K562 (cell line): ENCODE measurements around the gene NFAM1. TPM values are rescaled to one million over a fixed set of nuclear protein-coding genes. Genes with fewer than 3 reads are reported as not detected.

Source experiments
- CBX3 ChIP-seq, 2 experiments: IDR thresholded peaks; 1 replicate in 1 of 2; 2 replicates in 1 of 2; pipeline ENCODE4 v1.6.1; 2012; ENCODE audit warnings: inconsistent platforms in 2 of 2, low read length in 2 of 2, borderline replicate concordance in 1 of 2, control low read depth in 1 of 2
- CHD1 ChIP-seq: fragments of 200-600 bp; sonication (generic); IDR thresholded peaks from one replicate; pipeline ENCODE4 v1.6.1; 2012; ENCODE audit warnings: mild to moderate bottlenecking, moderate library complexity, low read length, inconsistent platforms
- FOXJ2 ChIP-seq: fragments of 200-800 bp; sonication (Bioruptor generic); IDR thresholded peaks from 2 replicates; pipeline ENCODE4 v1.6.1; 2016; ENCODE audit warnings: missing genetic modification characterization, missing compliant biosample characterization
- NCOA2 ChIP-seq, 2 experiments: fragments of 450-650 bp; IDR thresholded peaks; 2 replicates each; pipeline ENCODE4 v1.6.1; 2018; ENCODE audit warnings: mild to moderate bottlenecking in 2 of 2, moderate library complexity in 1 of 2; ENCODE audit not compliant: partially characterized antibody in 2 of 2
- PURB ChIP-seq: sonication (generic); formaldehyde crosslinking; IDR thresholded peaks from 2 replicates; pipeline ENCODE4 v1.9.0; 2021; ENCODE audit warnings: low read depth, mild to moderate bottlenecking, missing genetic modification reagents
- SRF ChIP-seq, 2 experiments: fragments of 250-450, 450-650 bp in 1 of 2; sonication (Bioruptor Pico) in 1 of 2; sonication (generic) in 1 of 2; formaldehyde crosslinking; IDR thresholded peaks; 2 replicates each; pipeline versions ENCODE4 v1.5.0 to v1.5.1; 2020 to 2022; ENCODE audit warnings: mild to moderate bottlenecking in 1 of 2, missing genetic modification reagents in 1 of 2
- polyA plus RNA-seq, 8 experiments: library from polyadenylated mRNA; depleted of rRNA in 4 of 8; stranded (reverse) in 5 of 8; unstranded in 3 of 8; fragments of >200 nt; fragmentation: Nextera tagmentation in 2 of 8; fragmentation: Illumina TruSeq in 1 of 8; extraction: Ambion mirVana in 2 of 8; extraction: Trizol in 1 of 8; gene quantifications; 2 replicates each; pipeline versions ENCODE4 v1.2.1 to v1.2.3, GENCODE V29; 2011 to 2014; ENCODE audit warnings: inconsistent platforms in 1 of 8, missing spikeins in 1 of 8
- total RNA-seq, 7 experiments: library from RNA; depleted of rRNA in 6 of 7; stranded (reverse); fragments of >200 nt in 6 of 7; fragmentation: Illumina TruSeq in 2 of 7; extraction: Trizol in 2 of 7; gene quantifications; 2 replicates each; pipeline versions ENCODE4 v1.2.1 to v1.2.3, GENCODE V29; 2011 to 2021; ENCODE audit warnings: low replicate concordance in 1 of 7
- TF ChIP-seq, protein P1 (sequence below): sonication (generic); formaldehyde crosslinking; IDR thresholded peaks from 2 replicates; pipeline ENCODE4 v1.8.0; 2023; ENCODE audit warnings: missing genetic modification reagents, mild to moderate bottlenecking, borderline replicate concordance
- TF ChIP-seq, protein P2 (sequence below): fragments of 450-650 bp; conservative IDR thresholded peaks from 2 replicates; pipeline ENCODE4 v1.6.1; 2016; ENCODE audit warnings: missing genetic modification characterization, low read depth, mild to moderate bottlenecking, control low read depth, missing compliant biosample characterization
- TF ChIP-seq, protein P3 (sequence below): fragments of 450-650 bp; IDR thresholded peaks from 2 replicates; pipeline ENCODE4 v1.6.1; 2018; ENCODE audit not compliant: partially characterized antibody
- TF ChIP-seq, protein P4 (sequence below): sonication (generic); formaldehyde crosslinking; IDR thresholded peaks from 2 replicates; pipeline ENCODE4 v1.8.0; 2022; ENCODE audit warnings: mild to moderate bottlenecking, missing genetic modification reagents
- TF ChIP-seq, protein P5 (sequence below): fragments of 450-650 bp; formaldehyde crosslinking; IDR thresholded peaks from 2 replicates; pipeline ENCODE4 v1.4.0; 2022; ENCODE audit warnings: missing genetic modification characterization

The NFAM1 gene
- total and polyA plus RNA-seq, 9 of the 15 experiments (the other 6 are each of a cell fraction or from before 2014, with no cell fraction given), result 0.01 to 0.18 (median 0.03) TPM; not detected in 5

DNA sequence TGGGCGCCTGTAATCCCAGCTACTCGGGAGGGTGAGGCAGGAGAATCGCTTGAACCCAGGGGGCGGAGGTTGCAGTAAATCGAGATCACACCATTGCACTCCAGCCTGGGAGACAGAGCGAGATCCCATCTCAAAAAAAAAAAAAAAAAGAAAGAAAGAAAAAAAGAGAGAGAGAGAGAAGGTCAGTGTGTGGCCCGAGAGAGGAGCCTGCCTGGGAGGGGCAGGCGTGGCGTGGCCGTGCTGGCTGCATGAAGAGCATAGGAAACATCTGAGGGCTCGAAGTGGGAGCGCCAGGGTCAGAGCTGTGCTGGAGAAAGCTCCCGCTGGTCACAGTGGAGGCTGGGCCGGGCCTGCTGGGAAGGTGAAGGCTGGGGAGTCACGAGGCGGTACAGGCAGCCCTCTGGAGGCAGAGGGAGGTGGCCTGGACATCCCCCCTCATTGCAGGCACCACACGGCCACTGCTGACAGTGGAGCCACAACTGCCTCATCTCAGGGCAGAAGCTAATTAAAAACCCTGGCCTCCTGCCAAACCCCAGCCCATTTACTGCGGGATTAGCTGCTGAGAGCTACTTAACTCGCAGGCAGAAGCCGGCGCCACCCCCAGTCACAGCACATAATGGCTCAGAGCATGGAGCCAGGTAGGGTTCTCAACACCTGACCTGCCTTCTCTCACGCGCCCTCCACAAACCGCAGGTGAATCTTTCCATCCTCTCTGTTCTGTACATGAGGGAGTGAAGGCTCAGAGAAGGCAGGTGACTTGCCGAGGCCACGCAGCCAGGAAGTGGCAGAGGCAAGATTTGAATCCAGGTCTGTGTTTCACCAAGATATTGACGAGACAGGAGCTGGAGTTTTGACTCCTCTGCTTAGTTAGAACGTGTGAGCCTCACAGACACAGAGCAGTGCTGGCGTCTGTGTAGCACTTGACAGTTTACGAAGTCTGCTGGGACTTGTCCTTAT lies 32.6 kb downstream of the NFAM1 start (continued):
- TF ChIP-seq, protein P1, sequence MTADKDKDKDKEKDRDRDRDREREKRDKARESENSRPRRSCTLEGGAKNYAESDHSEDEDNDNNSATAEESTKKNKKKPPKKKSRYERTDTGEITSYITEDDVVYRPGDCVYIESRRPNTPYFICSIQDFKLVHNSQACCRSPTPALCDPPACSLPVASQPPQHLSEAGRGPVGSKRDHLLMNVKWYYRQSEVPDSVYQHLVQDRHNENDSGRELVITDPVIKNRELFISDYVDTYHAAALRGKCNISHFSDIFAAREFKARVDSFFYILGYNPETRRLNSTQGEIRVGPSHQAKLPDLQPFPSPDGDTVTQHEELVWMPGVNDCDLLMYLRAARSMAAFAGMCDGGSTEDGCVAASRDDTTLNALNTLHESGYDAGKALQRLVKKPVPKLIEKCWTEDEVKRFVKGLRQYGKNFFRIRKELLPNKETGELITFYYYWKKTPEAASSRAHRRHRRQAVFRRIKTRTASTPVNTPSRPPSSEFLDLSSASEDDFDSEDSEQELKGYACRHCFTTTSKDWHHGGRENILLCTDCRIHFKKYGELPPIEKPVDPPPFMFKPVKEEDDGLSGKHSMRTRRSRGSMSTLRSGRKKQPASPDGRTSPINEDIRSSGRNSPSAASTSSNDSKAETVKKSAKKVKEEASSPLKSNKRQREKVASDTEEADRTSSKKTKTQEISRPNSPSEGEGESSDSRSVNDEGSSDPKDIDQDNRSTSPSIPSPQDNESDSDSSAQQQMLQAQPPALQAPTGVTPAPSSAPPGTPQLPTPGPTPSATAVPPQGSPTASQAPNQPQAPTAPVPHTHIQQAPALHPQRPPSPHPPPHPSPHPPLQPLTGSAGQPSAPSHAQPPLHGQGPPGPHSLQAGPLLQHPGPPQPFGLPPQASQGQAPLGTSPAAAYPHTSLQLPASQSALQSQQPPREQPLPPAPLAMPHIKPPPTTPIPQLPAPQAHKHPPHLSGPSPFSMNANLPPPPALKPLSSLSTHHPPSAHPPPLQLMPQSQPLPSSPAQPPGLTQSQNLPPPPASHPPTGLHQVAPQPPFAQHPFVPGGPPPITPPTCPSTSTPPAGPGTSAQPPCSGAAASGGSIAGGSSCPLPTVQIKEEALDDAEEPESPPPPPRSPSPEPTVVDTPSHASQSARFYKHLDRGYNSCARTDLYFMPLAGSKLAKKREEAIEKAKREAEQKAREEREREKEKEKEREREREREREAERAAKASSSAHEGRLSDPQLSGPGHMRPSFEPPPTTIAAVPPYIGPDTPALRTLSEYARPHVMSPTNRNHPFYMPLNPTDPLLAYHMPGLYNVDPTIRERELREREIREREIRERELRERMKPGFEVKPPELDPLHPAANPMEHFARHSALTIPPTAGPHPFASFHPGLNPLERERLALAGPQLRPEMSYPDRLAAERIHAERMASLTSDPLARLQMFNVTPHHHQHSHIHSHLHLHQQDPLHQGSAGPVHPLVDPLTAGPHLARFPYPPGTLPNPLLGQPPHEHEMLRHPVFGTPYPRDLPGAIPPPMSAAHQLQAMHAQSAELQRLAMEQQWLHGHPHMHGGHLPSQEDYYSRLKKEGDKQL (CRISPR knock-in tag), result no peak
- no peak for TF ChIP-seq NCOA2 (IDR thresholded peaks at IDR 0.05; ENCODE audit: partially characterized antibody in 2 of 2)
- TF ChIP-seq, protein P2, sequence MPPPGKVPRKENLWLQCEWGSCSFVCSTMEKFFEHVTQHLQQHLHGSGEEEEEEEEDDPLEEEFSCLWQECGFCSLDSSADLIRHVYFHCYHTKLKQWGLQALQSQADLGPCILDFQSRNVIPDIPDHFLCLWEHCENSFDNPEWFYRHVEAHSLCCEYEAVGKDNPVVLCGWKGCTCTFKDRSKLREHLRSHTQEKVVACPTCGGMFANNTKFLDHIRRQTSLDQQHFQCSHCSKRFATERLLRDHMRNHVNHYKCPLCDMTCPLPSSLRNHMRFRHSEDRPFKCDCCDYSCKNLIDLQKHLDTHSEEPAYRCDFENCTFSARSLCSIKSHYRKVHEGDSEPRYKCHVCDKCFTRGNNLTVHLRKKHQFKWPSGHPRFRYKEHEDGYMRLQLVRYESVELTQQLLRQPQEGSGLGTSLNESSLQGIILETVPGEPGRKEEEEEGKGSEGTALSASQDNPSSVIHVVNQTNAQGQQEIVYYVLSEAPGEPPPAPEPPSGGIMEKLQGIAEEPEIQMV (tag), result no peak
- TF ChIP-seq SRF (CRISPR knock-in tag; IDR thresholded peaks at IDR 0.05), result no peak
- TF ChIP-seq CHD1, result no peak
- TF ChIP-seq PURB (CRISPR knock-in tag), result no peak
- TF ChIP-seq, protein P3, sequence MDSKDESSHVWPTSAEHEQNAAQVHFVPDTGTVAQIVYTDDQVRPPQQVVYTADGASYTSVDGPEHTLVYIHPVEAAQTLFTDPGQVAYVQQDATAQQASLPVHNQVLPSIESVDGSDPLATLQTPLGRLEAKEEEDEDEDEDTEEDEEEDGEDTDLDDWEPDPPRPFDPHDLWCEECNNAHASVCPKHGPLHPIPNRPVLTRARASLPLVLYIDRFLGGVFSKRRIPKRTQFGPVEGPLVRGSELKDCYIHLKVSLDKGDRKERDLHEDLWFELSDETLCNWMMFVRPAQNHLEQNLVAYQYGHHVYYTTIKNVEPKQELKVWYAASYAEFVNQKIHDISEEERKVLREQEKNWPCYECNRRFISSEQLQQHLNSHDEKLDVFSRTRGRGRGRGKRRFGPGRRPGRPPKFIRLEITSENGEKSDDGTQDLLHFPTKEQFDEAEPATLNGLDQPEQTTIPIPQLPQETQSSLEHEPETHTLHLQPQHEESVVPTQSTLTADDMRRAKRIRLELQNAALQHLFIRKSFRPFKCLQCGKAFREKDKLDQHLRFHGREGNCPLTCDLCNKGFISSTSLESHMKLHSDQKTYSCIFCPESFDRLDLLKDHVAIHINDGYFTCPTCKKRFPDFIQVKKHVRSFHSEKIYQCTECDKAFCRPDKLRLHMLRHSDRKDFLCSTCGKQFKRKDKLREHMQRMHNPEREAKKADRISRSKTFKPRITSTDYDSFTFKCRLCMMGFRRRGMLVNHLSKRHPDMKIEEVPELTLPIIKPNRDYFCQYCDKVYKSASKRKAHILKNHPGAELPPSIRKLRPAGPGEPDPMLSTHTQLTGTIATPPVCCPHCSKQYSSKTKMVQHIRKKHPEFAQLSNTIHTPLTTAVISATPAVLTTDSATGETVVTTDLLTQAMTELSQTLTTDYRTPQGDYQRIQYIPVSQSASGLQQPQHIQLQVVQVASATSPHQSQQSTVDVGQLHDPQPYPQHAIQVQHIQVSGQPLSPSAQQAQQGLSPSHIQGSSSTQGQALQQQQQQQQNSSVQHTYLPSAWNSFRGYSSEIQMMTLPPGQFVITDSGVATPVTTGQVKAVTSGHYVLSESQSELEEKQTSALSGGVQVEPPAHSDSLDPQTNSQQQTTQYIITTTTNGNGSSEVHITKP, result no peak
- TF ChIP-seq, protein P4, sequence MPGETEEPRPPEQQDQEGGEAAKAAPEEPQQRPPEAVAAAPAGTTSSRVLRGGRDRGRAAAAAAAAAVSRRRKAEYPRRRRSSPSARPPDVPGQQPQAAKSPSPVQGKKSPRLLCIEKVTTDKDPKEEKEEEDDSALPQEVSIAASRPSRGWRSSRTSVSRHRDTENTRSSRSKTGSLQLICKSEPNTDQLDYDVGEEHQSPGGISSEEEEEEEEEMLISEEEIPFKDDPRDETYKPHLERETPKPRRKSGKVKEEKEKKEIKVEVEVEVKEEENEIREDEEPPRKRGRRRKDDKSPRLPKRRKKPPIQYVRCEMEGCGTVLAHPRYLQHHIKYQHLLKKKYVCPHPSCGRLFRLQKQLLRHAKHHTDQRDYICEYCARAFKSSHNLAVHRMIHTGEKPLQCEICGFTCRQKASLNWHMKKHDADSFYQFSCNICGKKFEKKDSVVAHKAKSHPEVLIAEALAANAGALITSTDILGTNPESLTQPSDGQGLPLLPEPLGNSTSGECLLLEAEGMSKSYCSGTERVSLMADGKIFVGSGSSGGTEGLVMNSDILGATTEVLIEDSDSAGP (CRISPR knock-in tag), result no peak
- TF ChIP-seq CBX3 (IDR thresholded peaks at IDR 0.05; ENCODE audit: borderline replicate concordance in 1 of 2, low read length in 2 of 2), result no peak
- TF ChIP-seq, protein P5, sequence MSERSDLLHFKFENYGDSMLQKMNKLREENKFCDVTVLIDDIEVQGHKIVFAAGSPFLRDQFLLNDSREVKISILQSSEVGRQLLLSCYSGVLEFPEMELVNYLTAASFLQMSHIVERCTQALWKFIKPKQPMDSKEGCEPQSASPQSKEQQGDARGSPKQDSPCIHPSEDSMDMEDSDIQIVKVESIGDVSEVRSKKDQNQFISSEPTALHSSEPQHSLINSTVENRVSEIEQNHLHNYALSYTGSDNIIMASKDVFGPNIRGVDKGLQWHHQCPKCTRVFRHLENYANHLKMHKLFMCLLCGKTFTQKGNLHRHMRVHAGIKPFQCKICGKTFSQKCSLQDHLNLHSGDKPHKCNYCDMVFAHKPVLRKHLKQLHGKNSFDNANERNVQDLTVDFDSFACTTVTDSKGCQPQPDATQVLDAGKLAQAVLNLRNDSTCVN, result no peak
- no peak for TF ChIP-seq FOXJ2 (tag)
